Gastrocnemius medialis (tissue), 4 donors: ENCODE measurements around the gene KCNB1. TPM values are rescaled to one million over a fixed set of nuclear protein-coding genes. Genes with fewer than 3 reads are reported as not detected.

Experiments used
- ATAC-seq, 2 donors: fragments of 150-250 bp; one replicate each; pipeline ENCODE4 v1.9.1; 2016
- DNase-seq, 2 donors: peaks; one replicate each; pipeline ENCODE4 v3.0.0-alpha.2; 2019
- H3K27ac ChIP-seq, 4 donors: fragments of 200-600 bp; sonication (generic); 1 replicate in 1 of 4; 2 replicates in 3 of 4; pipeline ENCODE4 v1.5.1; 2016 to 2018; ENCODE audit warnings: mild to moderate bottlenecking in 2 of 4, moderate library complexity in 1 of 4
- H3K27me3 ChIP-seq, 3 donors: fragments of 200-600 bp; sonication (generic) in 2 of 3; 1 replicate in 1 of 3; 2 replicates in 2 of 3; pipeline versions ENCODE4 v1.5.1 to v1.6.0; 2016 to 2019; ENCODE audit warnings: mild to moderate bottlenecking in 1 of 3, moderate library complexity in 1 of 3
- H3K36me3 ChIP-seq, 2 donors: fragments of 200-600 bp; sonication (generic) in 1 of 2; one replicate each; pipeline ENCODE4 v1.5.1; 2017 to 2018
- H3K4me1 ChIP-seq, 2 donors: fragments of 200-600 bp; sonication (generic) in 1 of 2; one replicate each; pipeline ENCODE4 v1.5.1; 2016 to 2017; ENCODE audit warnings: mild to moderate bottlenecking in 2 of 2
- H3K4me3 ChIP-seq, 4 donors: fragments of 200-600 bp; sonication (generic) in 3 of 4; 1 replicate in 1 of 4; 2 replicates in 3 of 4; pipeline ENCODE4 v1.5.1; 2016 to 2019; ENCODE audit warnings: mild to moderate bottlenecking in 2 of 4
- H3K9me3 ChIP-seq, 3 donors: fragments of 200-600 bp; sonication (generic) in 2 of 3; 1 replicate in 1 of 3; 2 replicates in 2 of 3; pipeline ENCODE4 v1.5.1; 2016 to 2019
- CTCF ChIP-seq, 5 experiments: fragments of 450-650 bp in 3 of 5; fragments of 200-600 bp in 2 of 5; sonication (generic) in 2 of 5; IDR thresholded peaks in 4 of 5; conservative IDR thresholded peaks in 1 of 5; 1 replicate in 4 of 5; 2 replicates in 1 of 5; pipeline ENCODE4 v1.5.1; 2016 to 2019; ENCODE audit warnings: antibody characterized with exemption in 5 of 5, mild to moderate bottlenecking in 3 of 5, moderate library complexity in 3 of 5
- POLR2A ChIP-seq, 2 donors: fragments of 450-650 bp; IDR thresholded peaks; one replicate each; pipeline ENCODE4 v1.6.1; 2017; ENCODE audit warnings: antibody characterized with exemption in 2 of 2, mild to moderate bottlenecking in 2 of 2, moderate library complexity in 2 of 2
- in situ Hi-C, 4 donors: fragments of 200-750 bp; cut with MboI; loops; one replicate each; pipeline versions ENCODE4 v1.15.0 to v1.8.0; 2017; ENCODE audit warnings: low sequenced_read_pairs in 4 of 4
- intact Hi-C: fragments of 100-400 bp; cut with DNase I; formaldehyde crosslinking; loops from one replicate; pipeline ENCODE4 v1.15.1; 2023; ENCODE audit warnings: low total_unique reads
- total RNA-seq, 4 donors: library from RNA; depleted of rRNA; stranded (reverse); fragments of >200 nt; gene quantifications; one replicate each; pipeline versions ENCODE4 v1.1.0 to v1.2.3, GENCODE V29; 2016

The KCNB1 gene
- total RNA-seq, 4 donors from 2014 or later = 6.6 to 34.7 (median 9.4) TPM

GRCh38 chr20:49361862-49362660, 120.4 kb downstream of the KCNB1 start:
- no peaks in the 10 kb centered on the region for H3K36me3 ChIP-seq
- H3K27me3 ChIP-seq = no peaks in the 10 kb centered on the region
- H3K27ac ChIP-seq = peak overlapping the region; percentile 36 to 80 (median 56)
- H3K9me3 ChIP-seq = no peaks in the 10 kb centered on the region
- DNase-seq (peak; percentile 50 to 72), ATAC-seq (peak; percentile 92 to 94)
- intact Hi-C loops (no loop called here), in situ Hi-C loops (no loop called here)
- H3K4me1 ChIP-seq = peaks cover 21 to 24% of the 10 kb centered on the region in 2 donors
- TF ChIP-seq POLR2A (IDR thresholded peaks at IDR 0.05) = no peak
- no peak for TF ChIP-seq CTCF (IDR thresholded peaks at IDR 0.05 in 4 of 5, conservative IDR thresholded peaks at IDR 0.05 in 1 of 5)
- no peak overlapping the region for H3K4me3 ChIP-seq

- in situ Hi-C loops = no loop called here
- Histone ChIP-seq H3K4me1 (peaks cover 30 to 37% of the 10 kb centered on the region in 2 donors), H3K27ac (peak overlapping the region in 2 of 4 donors; percentile 33 to 46), H3K4me3 (no peak overlapping the region), H3K27me3 (no peaks in the 10 kb centered on the region), H3K9me3 (no peaks in the 10 kb centered on the region), H3K36me3 (no peaks in the 10 kb centered on the region)
- ATAC-seq (no peak), DNase-seq (no peak)
- no peak for TF ChIP-seq POLR2A (IDR thresholded peaks at IDR 0.05)
- TF ChIP-seq CTCF (IDR thresholded peaks at IDR 0.05 in 4 of 5, conservative IDR thresholded peaks at IDR 0.05 in 1 of 5) = no peak
- intact Hi-C loops = no loop called here
These were observed 122.1 kb downstream of the KCNB1 start for GRCh38 chr20:49360242-49360968.

- peaks cover 36 to 39% of the 10 kb centered on the region in 2 donors for H3K4me1 ChIP-seq
- in situ Hi-C loops (no loop called here), intact Hi-C loops (no loop called here)
- no peak for TF ChIP-seq CTCF (IDR thresholded peaks at IDR 0.05 in 4 of 5, conservative IDR thresholded peaks at IDR 0.05 in 1 of 5)
- no peak for TF ChIP-seq POLR2A (IDR thresholded peaks at IDR 0.05)
- no peak overlapping the region for H3K4me3 ChIP-seq
- peak overlapping the region; percentile 59 to 79 (median 73) for H3K27ac ChIP-seq
- no peaks in the 10 kb centered on the region for H3K36me3 ChIP-seq
- no peaks in the 10 kb centered on the region for H3K9me3 ChIP-seq
- ATAC-seq (peak; percentile 91 to 95), DNase-seq (peak; percentile 79 to 85)
- H3K27me3 ChIP-seq = no peaks in the 10 kb centered on the region
These were observed 125.8 kb downstream of the KCNB1 start for GRCh38 chr20:49356676-49357075.

GRCh38 chr20:49354673-49355072, 127.8 kb downstream of the KCNB1 start:
- no peak for ATAC-seq
- TF ChIP-seq POLR2A (IDR thresholded peaks at IDR 0.05) (no peak), CTCF (IDR thresholded peaks at IDR 0.05 in 4 of 5, conservative IDR thresholded peaks at IDR 0.05 in 1 of 5) (no peak)
- no peak for DNase-seq
- Histone ChIP-seq H3K9me3 (no peaks in the 10 kb centered on the region), H3K27ac (peak overlapping the region in 3 of 4 donors; percentile 73 to 79 (median 73)), H3K27me3 (no peaks in the 10 kb centered on the region), H3K4me1 (peaks cover 31 to 32% of the 10 kb centered on the region in 2 donors), H3K36me3 (no peaks in the 10 kb centered on the region), H3K4me3 (no peak overlapping the region)
- in situ Hi-C loops = no loop called here
- intact Hi-C loops = no loop called here
